Adrenal gland (tissue), 12 donors: Measurements from ENCODE around the gene ADGRA3. TPM values are rescaled to one million over a fixed set of nuclear protein-coding genes. Genes with fewer than 3 reads are reported as not detected.

Experiments used
- DNase-seq, 7 donors: peaks; one replicate each; pipeline ENCODE4 v3.0.0-alpha.2; 2019 to 2020
- H3K27ac ChIP-seq, 5 donors: fragments of 200-600 bp; sonication (generic) in 4 of 5; 1 replicate in 3 of 5; 2 replicates in 2 of 5; pipeline versions ENCODE4 v1.5.1 to v1.8.0; 2016 to 2020; ENCODE audit warnings: mild to moderate bottlenecking in 1 of 5
- H3K27me3 ChIP-seq: fragments of 200-600 bp; 2 replicates; pipeline ENCODE4 v1.8.0; 2021
- H3K36me3 ChIP-seq, 2 donors: fragments of 200-600 bp; replicated peaks in 1 of 2; 1 replicate in 1 of 2; 2 replicates in 1 of 2; pipeline versions ENCODE4 v1.5.1 to v1.8.0; 2018 to 2022
- H3K4me1 ChIP-seq, 2 donors: fragments of 200-600 bp; replicated peaks in 1 of 2; 1 replicate in 1 of 2; 2 replicates in 1 of 2; pipeline versions ENCODE4 v1.5.1 to v1.8.0; 2018 to 2021
- H3K4me3 ChIP-seq, 4 donors: fragments of 200-600 bp; sonication (generic) in 3 of 4; one replicate each; pipeline ENCODE4 v1.5.1; 2016 to 2018
- H3K9me3 ChIP-seq, 3 donors: fragments of 200-600 bp; sonication (generic) in 1 of 3; replicated peaks in 1 of 3; 1 replicate in 2 of 3; 2 replicates in 1 of 3; pipeline versions ENCODE4 v1.5.1 to v1.8.0; 2016 to 2021
- CTCF ChIP-seq, 6 experiments: fragments of 450-650 bp in 4 of 6; fragments of 200-600 bp in 2 of 6; sonication (generic) in 1 of 6; IDR thresholded peaks; 1 replicate in 5 of 6; 2 replicates in 1 of 6; pipeline versions ENCODE4 v1.5.1 to v1.8.0; 2016 to 2021; ENCODE audit warnings: antibody characterized with exemption in 6 of 6, mild to moderate bottlenecking in 2 of 6, moderate library complexity in 1 of 6
- POLR2A ChIP-seq, 2 donors: fragments of 450-650 bp; IDR thresholded peaks; one replicate each; pipeline ENCODE4 v1.6.1; 2017; ENCODE audit warnings: antibody characterized with exemption in 2 of 2, mild to moderate bottlenecking in 2 of 2, moderate library complexity in 1 of 2
- WGBS, 4 donors: extraction: QIAGEN DNeasy Blood & Tissue Kit in 2 of 4; methylation state at CpG; one replicate each; pipeline versions ENCODE4 v1.1.5 to v1.1.7; 2013 to 2017; 5-methylcytosine and 5-hydroxymethylcytosine counted together
- intact Hi-C, 2 donors: fragments of 100-400 bp; cut with DNase I; formaldehyde crosslinking; loops; one replicate each; pipeline versions ENCODE4 v1.14.1 to v1.15.0; 2022 to 2023
- polyA plus RNA-seq, 3 donors: library from polyadenylated mRNA; stranded (reverse); fragments of 200-250 nt in 2 of 3; fragments of 350-450 nt in 1 of 3; fragmentation: Illumina TruSeq in 1 of 3; extraction: RNeasy Lipid Tissue Mini Kit (QIAGEN cat#74804) in 1 of 3; gene quantifications; one replicate each; pipeline ENCODE4 v1.2.3, GENCODE V29; 2013 to 2014
- total RNA-seq, 9 donors: library from RNA; depleted of rRNA in 4 of 9; stranded (reverse); fragments of >200 nt in 4 of 9; fragments of 120-200 nt in 1 of 9; fragmentation: NEBNext Ultra II Directional in 1 of 9; extraction: Animal tissue kit (Norgen Biotek cat#: 25700) in 1 of 9; gene quantifications; one replicate each; pipeline versions ENCODE4 v1.1.0 to v1.2.4, GENCODE V29; 2013 to 2023
- donor health status: healthy with polysubstance abuse.
- donor health status: Bipolar disorder and iron deficiency.
- donor health status: DM: yes; HTN: yes; CAD: no.
- donor health status: DM: no; HTN: no; CAD: no.
- donor health status: DM: no; HTN: no; CAD: no.
- donor health status: DM: yes; HTN: yes; CAD: no.

ADGRA3 gene
- total and polyA plus RNA-seq, 12 donors = 9.8 to 36.9 (median 24.0) TPM

- intact Hi-C loops = no loop called here
- Histone ChIP-seq H3K9me3 (no peaks in the 10 kb centered on the region), H3K36me3 (no peaks in the 10 kb centered on the region), H3K27ac (no peak overlapping the region), H3K4me3 (no peak overlapping the region), H3K4me1 (no peaks in the 10 kb centered on the region), H3K27me3 (no peaks in the 10 kb centered on the region)
- WGBS, 4 donors = 0 to 46% (median 23%) methylated on average over 1 of the region's 1 CpG
- no peak for DNase-seq
- TF ChIP-seq CTCF (IDR thresholded peaks at IDR 0.05) = no peak
- no peak for TF ChIP-seq POLR2A (IDR thresholded peaks at IDR 0.05)
Observed at GRCh38 chr4:22345055-22345454, 170.8 kb downstream of the ADGRA3 start.

GRCh38 chr4:22343606-22344005 lies 172.3 kb downstream of the ADGRA3 start:
- H3K27me3 ChIP-seq = no peaks in the 10 kb centered on the region
- WGBS, 4 donors = 50 to 81% (median 67%) methylated on average over 2 of the region's 2 CpGs
- no peak overlapping the region for H3K4me3 ChIP-seq
- DNase-seq = no peak
- no peak for TF ChIP-seq POLR2A (IDR thresholded peaks at IDR 0.05)
- TF ChIP-seq CTCF (IDR thresholded peaks at IDR 0.05) = no peak
- intact Hi-C loops = no loop called here
- no peaks in the 10 kb centered on the region for H3K9me3 ChIP-seq
- H3K4me1 ChIP-seq = no peaks in the 10 kb centered on the region
- H3K36me3 ChIP-seq = no peaks in the 10 kb centered on the region
- H3K27ac ChIP-seq = no peak overlapping the region

- Histone ChIP-seq H3K36me3 (no peaks in the 10 kb centered on the region), H3K27ac (no peak overlapping the region), H3K4me1 (no peaks in the 10 kb centered on the region), H3K9me3 (no peaks in the 10 kb centered on the region), H3K27me3 (no peaks in the 10 kb centered on the region), H3K4me3 (no peak overlapping the region)
- DNase-seq = no peak
- 62 to 84% (median 77%) methylated on average over 5 of the region's 5 CpGs for WGBS, 4 donors
- intact Hi-C loops = no loop called here
- TF ChIP-seq CTCF (IDR thresholded peaks at IDR 0.05) = no peak
- no peak for TF ChIP-seq POLR2A (IDR thresholded peaks at IDR 0.05)
Observed at GRCh38 chr4:22339491-22339890, 176.4 kb downstream of the ADGRA3 start.

GRCh38 chr4:22338796-22339195 lies 177.1 kb downstream of the ADGRA3 start:
- Histone ChIP-seq H3K4me1 (no peaks in the 10 kb centered on the region), H3K27me3 (no peaks in the 10 kb centered on the region), H3K36me3 (no peaks in the 10 kb centered on the region), H3K4me3 (no peak overlapping the region), H3K9me3 (no peaks in the 10 kb centered on the region), H3K27ac (no peak overlapping the region)
- intact Hi-C loops = no loop called here
- no peak for DNase-seq
- TF ChIP-seq POLR2A (IDR thresholded peaks at IDR 0.05) = no peak
- WGBS, 4 donors = 80 to 94% (median 91%) methylated on average over 2 of the region's 2 CpGs

Other genes starting within 250 kb of the ADGRA3 start
- under 1 TPM in 3 of 9 donors, not detected in 6; 0.14 to 0.45 (median 0.22) TPM for gene GBA3, start 176.9 kb upstream of the ADGRA3 start, total RNA-seq
- gene GBA3, start 176.9 kb upstream of the ADGRA3 start, polyA plus RNA-seq = under 1 TPM; 0.07 to 0.16 (median 0.15) TPM